IPS-15b (cell line): ENCODE measurements around the gene PRKCA.

Experiments
- H3K27me3 ChIP-seq: one replicate; pipeline ENCODE4 v1.6.1; 2013; ENCODE audit warnings: low read length; ENCODE audit not compliant: control insufficient read depth, insufficient read depth
- H3K36me3 ChIP-seq: one replicate; pipeline ENCODE4 v1.6.1; 2013; ENCODE audit warnings: low read length; ENCODE audit not compliant: control insufficient read depth, insufficient read depth
- H3K4me1 ChIP-seq: one replicate; pipeline ENCODE4 v1.6.1; 2013; ENCODE audit warnings: mild to moderate bottlenecking, low read length; ENCODE audit not compliant: control insufficient read depth, insufficient read depth
- H3K4me3 ChIP-seq: one replicate; pipeline ENCODE4 v1.5.1; 2013; ENCODE audit warnings: low read depth, low read length
- H3K9ac ChIP-seq: one replicate; pipeline ENCODE4 v1.6.1; 2013; ENCODE audit warnings: low read depth, mild to moderate bottlenecking, low read length
- H3K9me3 ChIP-seq: one replicate; pipeline ENCODE4 v1.6.1; 2013; ENCODE audit warnings: mild to moderate bottlenecking, low read length; ENCODE audit not compliant: control insufficient read depth, insufficient read depth

PRKCA gene

GRCh38 chr17:66492080-66492479 lies 189.7 kb downstream of the PRKCA start:
- Histone ChIP-seq H3K27me3 (no peaks in the 10 kb centered on the region), H3K36me3 (no peaks in the 10 kb centered on the region), H3K4me1 (peaks cover 19% of the 10 kb centered on the region), H3K9ac (no peak overlapping the region), H3K9me3 (no peaks in the 10 kb centered on the region), H3K4me3 (no peak overlapping the region)

GRCh38 chr17:66492561-66493005 lies 190.2 kb downstream of the PRKCA start:
- Histone ChIP-seq H3K4me1 (peaks cover 20% of the 10 kb centered on the region), H3K9ac (no peak overlapping the region), H3K9me3 (no peaks in the 10 kb centered on the region)

GRCh38 chr17:66493283-66494019 lies 191.0 kb downstream of the PRKCA start:
- H3K9me3 ChIP-seq = no peaks in the 10 kb centered on the region
- H3K4me1 ChIP-seq = peaks cover 22% of the 10 kb centered on the region
- no peak overlapping the region for H3K9ac ChIP-seq
- H3K4me3 ChIP-seq = no peak overlapping the region
- H3K36me3 ChIP-seq = no peaks in the 10 kb centered on the region
- H3K27me3 ChIP-seq = no peaks in the 10 kb centered on the region

More at GRCh38 chr17:66492561-66493005, 190.2 kb downstream of the PRKCA start:
- Histone ChIP-seq H3K4me3 (no peak overlapping the region), H3K36me3 (no peaks in the 10 kb centered on the region), H3K27me3 (no peaks in the 10 kb centered on the region)

- Histone ChIP-seq H3K9me3 (no peaks in the 10 kb centered on the region), H3K4me1 (peaks cover 22% of the 10 kb centered on the region), H3K27me3 (no peaks in the 10 kb centered on the region), H3K9ac (no peak overlapping the region), H3K36me3 (no peaks in the 10 kb centered on the region), H3K4me3 (no peak overlapping the region)
Measured at GRCh38 chr17:66494023-66494803, 191.8 kb downstream of the PRKCA start.

- Histone ChIP-seq H3K9ac (no peak overlapping the region), H3K36me3 (no peaks in the 10 kb centered on the region), H3K9me3 (no peaks in the 10 kb centered on the region), H3K27me3 (no peaks in the 10 kb centered on the region), H3K4me1 (peaks cover 22% of the 10 kb centered on the region), H3K4me3 (no peak overlapping the region)
Measured at GRCh38 chr17:66495035-66495434, 192.6 kb downstream of the PRKCA start.

- peaks cover 22% of the 10 kb centered on the region for H3K4me1 ChIP-seq
- no peaks in the 10 kb centered on the region for H3K9me3 ChIP-seq
- H3K36me3 ChIP-seq = no peaks in the 10 kb centered on the region
- no peak overlapping the region for H3K4me3 ChIP-seq
- H3K27me3 ChIP-seq = no peaks in the 10 kb centered on the region
- no peak overlapping the region for H3K9ac ChIP-seq
Measured at GRCh38 chr17:66496306-66496705, 193.9 kb downstream of the PRKCA start.

- no peaks in the 10 kb centered on the region for H3K9me3 ChIP-seq
- H3K4me3 ChIP-seq = no peak overlapping the region
- peaks cover 10% of the 10 kb centered on the region for H3K4me1 ChIP-seq
- no peak overlapping the region for H3K9ac ChIP-seq
- H3K36me3 ChIP-seq = no peaks in the 10 kb centered on the region
- no peaks in the 10 kb centered on the region for H3K27me3 ChIP-seq
Measured at GRCh38 chr17:66498580-66498979, 196.2 kb downstream of the PRKCA start.

- H3K4me3 ChIP-seq = no peak overlapping the region
- H3K4me1 ChIP-seq = no peaks in the 10 kb centered on the region
- H3K9ac ChIP-seq = no peak overlapping the region
- no peaks in the 10 kb centered on the region for H3K9me3 ChIP-seq
- H3K36me3 ChIP-seq = no peaks in the 10 kb centered on the region
- H3K27me3 ChIP-seq = no peaks in the 10 kb centered on the region
Measured at GRCh38 chr17:66506641-66507040, 204.2 kb downstream of the PRKCA start.

- Histone ChIP-seq H3K36me3 (no peaks in the 10 kb centered on the region), H3K27me3 (no peaks in the 10 kb centered on the region), H3K9ac (no peak overlapping the region), H3K9me3 (no peaks in the 10 kb centered on the region), H3K4me1 (no peaks in the 10 kb centered on the region), H3K4me3 (no peak overlapping the region)
Measured at GRCh38 chr17:66507103-66507923, 204.9 kb downstream of the PRKCA start.

- no peak overlapping the region for H3K9ac ChIP-seq
- H3K36me3 ChIP-seq = no peaks in the 10 kb centered on the region
- H3K4me1 ChIP-seq = no peaks in the 10 kb centered on the region
- no peaks in the 10 kb centered on the region for H3K27me3 ChIP-seq
- no peaks in the 10 kb centered on the region for H3K9me3 ChIP-seq
- no peak overlapping the region for H3K4me3 ChIP-seq
Measured at GRCh38 chr17:66507982-66508760, 205.8 kb downstream of the PRKCA start.
